GM12891 (cell line): ENCODE results near the gene EDN1.

ENCODE experiments used
- POLR2A ChIP-seq: IDR thresholded peaks from 2 replicates; pipeline ENCODE4 v1.6.1; 2011; ENCODE audit warnings: low read depth, low read length, control low read depth
- POLR2AphosphoS5 ChIP-seq: IDR thresholded peaks from 2 replicates; pipeline ENCODE4 v1.6.1; 2011; ENCODE audit warnings: low read depth, low read length, control low read depth
- SPI1 ChIP-seq: IDR thresholded peaks from 2 replicates; pipeline ENCODE4 v1.6.1; 2011; ENCODE audit warnings: low read depth, low read length, control low read depth
- TAF1 ChIP-seq: IDR thresholded peaks from 2 replicates; pipeline ENCODE4 v1.6.1; 2011; ENCODE audit warnings: low read depth, low read length, control low read depth

DNA sequence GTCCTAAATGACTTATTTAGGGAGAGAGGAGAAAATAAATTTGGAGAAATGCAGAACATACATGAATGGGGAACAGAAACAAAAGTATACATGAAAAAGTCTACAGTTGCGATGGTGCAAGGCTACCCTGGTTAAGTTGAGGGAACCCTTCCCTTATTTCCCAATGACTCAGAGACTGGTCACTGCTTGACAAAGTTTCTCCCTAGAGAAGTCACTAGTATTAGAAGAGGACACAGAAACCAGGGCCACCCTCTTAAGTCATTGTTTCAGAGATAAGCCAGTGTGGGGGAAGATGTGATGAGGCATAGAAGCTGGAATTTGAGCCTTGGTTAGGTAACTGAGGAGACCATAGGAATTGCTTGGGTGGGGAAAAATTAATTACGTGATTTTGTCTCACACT, 24.4 kb upstream of the EDN1 start:
- TF ChIP-seq POLR2AphosphoS5 (no peak), POLR2A (no peak), TAF1 (no peak), SPI1 (no peak)
